H4 (cell line): ENCODE measurements around the gene RAB7A. TPM values are rescaled to one million over a fixed set of nuclear protein-coding genes. Genes with fewer than 3 reads are reported as not detected.

Experiments used
- DNase-seq: peaks from one replicate; pipeline ENCODE4 v3.0.0-alpha.2; 2015; ENCODE audit warnings: low spot score
- total RNA-seq: library from RNA; depleted of rRNA; stranded (reverse); fragments of >200 nt; shearing (Covaris generic); gene quantifications from 2 replicates; pipeline ENCODE4 v1.2.3, GENCODE V29; 2014; rRNA removed

Gene RAB7A
- total RNA-seq, 1 experiment from 2014 or later, result 102 TPM

GRCh38 chr3:128848936-128849335 is 123.0 kb downstream of the RAB7A start:
- no peak for DNase-seq

- no peak for DNase-seq
Measured at GRCh38 chr3:128849911-128850455, 124.0 kb downstream of the RAB7A start.

- DNase-seq, result no peak
Measured at GRCh38 chr3:128850544-128850943, 124.6 kb downstream of the RAB7A start.

GRCh38 chr3:128851601-128852000 is 125.6 kb downstream of the RAB7A start:
- no peak for DNase-seq

GRCh38 chr3:128853826-128854225 is 127.8 kb downstream of the RAB7A start:
- no peak for DNase-seq

- DNase-seq, result no peak
Measured at GRCh38 chr3:128854475-128854874, 128.5 kb downstream of the RAB7A start.

- no peak for DNase-seq
Measured at GRCh38 chr3:128855569-128855968, 129.6 kb downstream of the RAB7A start.

- DNase-seq, result no peak
Measured at GRCh38 chr3:128858167-128858566, 132.2 kb downstream of the RAB7A start.

GRCh38 chr3:128859630-128860029 is 133.6 kb downstream of the RAB7A start:
- DNase-seq, result no peak

GRCh38 chr3:128861491-128861890 is 135.5 kb downstream of the RAB7A start:
- no peak for DNase-seq

- no peak for DNase-seq
Measured at GRCh38 chr3:128863560-128863959, 137.6 kb downstream of the RAB7A start.

Other genes with a start within 250 kb of the RAB7A start
- 4.0 TPM in 2 replicates for gene GATA2, start 233.0 kb upstream of the RAB7A start, total RNA-seq
- gene RPN1, start 75.4 kb upstream of the RAB7A start, total RNA-seq, result 525 and 532 TPM in 2 replicates
- 16.6 and 31.9 TPM in 2 replicates for gene ACAD9, start 153.4 kb downstream of the RAB7A start, total RNA-seq